ENCODE data around the gene PRRX2. TPM values are rescaled to one million over a fixed set of nuclear protein-coding genes. Genes with fewer than 3 reads are reported as not detected.

The PRRX2 gene
- total RNA-seq, 1 donor from 2014 or later = 1.1 TPM

DNA sequence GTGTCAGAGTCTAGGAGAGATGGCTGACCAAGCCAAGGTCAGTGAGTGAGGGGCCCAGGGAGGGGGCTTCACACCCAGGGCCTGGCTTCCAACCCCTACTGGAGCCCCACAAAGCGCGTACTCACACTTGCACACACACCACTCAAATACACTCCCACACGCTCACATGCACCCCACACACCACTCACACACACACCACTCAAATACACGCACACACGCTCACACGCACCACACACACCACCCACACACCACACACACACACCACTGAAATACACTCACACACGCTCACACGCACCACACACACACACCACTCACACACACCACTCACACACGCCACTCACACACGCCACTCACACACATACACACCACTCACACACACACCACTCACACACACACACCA, 17.8 kb upstream of the PRRX2 start:
- Histone ChIP-seq H3K4me3 (no peak overlapping the region), H3K36me3 (no peaks in the 10 kb centered on the region), H3K4me1 (no peaks in the 10 kb centered on the region), H3K27me3 (no peaks in the 10 kb centered on the region), H3K27ac (no peak overlapping the region), H3K9me3 (no peaks in the 10 kb centered on the region)
- intact Hi-C loops (cut with DNase I) = loop anchor here (10.0 kb wide), 1 partner anchor 87 kb away; no protein-coding TSS in a partner anchor
- DNase-seq = no peak
- ATAC-seq = no peak
- TF ChIP-seq, protein P1, sequence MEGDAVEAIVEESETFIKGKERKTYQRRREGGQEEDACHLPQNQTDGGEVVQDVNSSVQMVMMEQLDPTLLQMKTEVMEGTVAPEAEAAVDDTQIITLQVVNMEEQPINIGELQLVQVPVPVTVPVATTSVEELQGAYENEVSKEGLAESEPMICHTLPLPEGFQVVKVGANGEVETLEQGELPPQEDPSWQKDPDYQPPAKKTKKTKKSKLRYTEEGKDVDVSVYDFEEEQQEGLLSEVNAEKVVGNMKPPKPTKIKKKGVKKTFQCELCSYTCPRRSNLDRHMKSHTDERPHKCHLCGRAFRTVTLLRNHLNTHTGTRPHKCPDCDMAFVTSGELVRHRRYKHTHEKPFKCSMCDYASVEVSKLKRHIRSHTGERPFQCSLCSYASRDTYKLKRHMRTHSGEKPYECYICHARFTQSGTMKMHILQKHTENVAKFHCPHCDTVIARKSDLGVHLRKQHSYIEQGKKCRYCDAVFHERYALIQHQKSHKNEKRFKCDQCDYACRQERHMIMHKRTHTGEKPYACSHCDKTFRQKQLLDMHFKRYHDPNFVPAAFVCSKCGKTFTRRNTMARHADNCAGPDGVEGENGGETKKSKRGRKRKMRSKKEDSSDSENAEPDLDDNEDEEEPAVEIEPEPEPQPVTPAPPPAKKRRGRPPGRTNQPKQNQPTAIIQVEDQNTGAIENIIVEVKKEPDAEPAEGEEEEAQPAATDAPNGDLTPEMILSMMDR (IDR thresholded peaks at IDR 0.05) = no peak

DNA sequence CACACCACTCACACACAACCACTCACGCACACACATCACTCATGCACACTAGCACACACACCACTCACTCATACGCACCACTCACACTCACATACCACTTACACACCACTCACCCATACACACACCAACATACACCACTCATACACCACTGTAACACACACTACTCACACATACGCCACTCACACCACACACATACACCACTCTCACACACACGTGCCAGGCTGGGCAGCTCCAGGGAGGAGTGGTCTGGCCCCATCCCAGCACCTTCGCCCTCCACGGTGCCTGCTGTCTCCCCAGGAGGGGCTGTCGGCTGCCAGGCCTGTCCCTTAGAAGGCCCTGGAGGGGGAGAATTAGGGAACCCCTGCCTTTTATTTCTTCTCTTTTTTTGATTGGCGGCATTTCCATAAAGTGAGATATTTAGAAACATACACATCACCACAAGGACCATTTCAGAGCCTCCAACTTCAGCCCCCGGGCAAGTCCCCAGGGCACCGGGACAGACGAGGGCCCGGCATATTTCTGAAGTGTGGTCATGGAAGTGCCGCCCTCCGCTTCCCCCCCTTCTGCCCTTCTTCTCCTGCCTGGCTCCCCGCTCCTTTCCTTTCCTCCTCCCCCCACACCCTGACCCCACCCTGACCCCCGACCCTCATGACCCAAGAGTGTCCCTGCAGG, 17.2 kb upstream of the PRRX2 start:
- H3K36me3 ChIP-seq = no peaks in the 10 kb centered on the region
- TF ChIP-seq, protein P1 (IDR thresholded peaks at IDR 0.05) = no peak
- H3K4me3 ChIP-seq = no peak overlapping the region
- no peaks in the 10 kb centered on the region for H3K9me3 ChIP-seq
- ATAC-seq (no peak), DNase-seq (no peak)
- intact Hi-C loops (cut with DNase I) = loop anchor here (10.0 kb wide), 1 partner anchor 87 kb away; no protein-coding TSS in a partner anchor
- H3K27me3 ChIP-seq = no peaks in the 10 kb centered on the region
- no peak overlapping the region for H3K27ac ChIP-seq
- no peaks in the 10 kb centered on the region for H3K4me1 ChIP-seq

DNA sequence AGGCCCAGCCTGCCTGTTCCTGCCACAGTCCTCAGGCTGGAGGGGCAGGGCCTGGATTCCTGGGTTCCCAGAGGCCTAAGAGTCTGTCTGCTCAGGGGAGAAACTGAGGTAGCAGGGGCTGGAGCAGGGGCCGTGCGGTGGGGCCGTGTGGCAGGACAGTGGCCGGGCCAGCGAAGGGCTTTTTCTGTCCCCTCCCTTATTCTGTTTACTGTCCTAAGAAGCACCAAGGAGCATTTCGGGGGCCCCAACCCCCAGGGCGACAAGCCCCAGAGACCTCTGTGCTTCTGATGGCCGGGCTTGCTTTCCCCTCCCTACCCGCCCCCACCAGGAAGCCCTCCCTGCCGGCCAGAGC, 16.7 kb upstream of the PRRX2 start:
- no peak for DNase-seq
- Histone ChIP-seq H3K4me3 (no peak overlapping the region), H3K27ac (no peak overlapping the region), H3K9me3 (no peaks in the 10 kb centered on the region), H3K4me1 (no peaks in the 10 kb centered on the region), H3K36me3 (no peaks in the 10 kb centered on the region), H3K27me3 (no peaks in the 10 kb centered on the region)
- TF ChIP-seq, protein P1 (IDR thresholded peaks at IDR 0.05) = no peak
- intact Hi-C loops (cut with DNase I) = loop anchor here (10.0 kb wide), 1 partner anchor 86 kb away; no protein-coding TSS in a partner anchor
- ATAC-seq = no peak

DNA sequence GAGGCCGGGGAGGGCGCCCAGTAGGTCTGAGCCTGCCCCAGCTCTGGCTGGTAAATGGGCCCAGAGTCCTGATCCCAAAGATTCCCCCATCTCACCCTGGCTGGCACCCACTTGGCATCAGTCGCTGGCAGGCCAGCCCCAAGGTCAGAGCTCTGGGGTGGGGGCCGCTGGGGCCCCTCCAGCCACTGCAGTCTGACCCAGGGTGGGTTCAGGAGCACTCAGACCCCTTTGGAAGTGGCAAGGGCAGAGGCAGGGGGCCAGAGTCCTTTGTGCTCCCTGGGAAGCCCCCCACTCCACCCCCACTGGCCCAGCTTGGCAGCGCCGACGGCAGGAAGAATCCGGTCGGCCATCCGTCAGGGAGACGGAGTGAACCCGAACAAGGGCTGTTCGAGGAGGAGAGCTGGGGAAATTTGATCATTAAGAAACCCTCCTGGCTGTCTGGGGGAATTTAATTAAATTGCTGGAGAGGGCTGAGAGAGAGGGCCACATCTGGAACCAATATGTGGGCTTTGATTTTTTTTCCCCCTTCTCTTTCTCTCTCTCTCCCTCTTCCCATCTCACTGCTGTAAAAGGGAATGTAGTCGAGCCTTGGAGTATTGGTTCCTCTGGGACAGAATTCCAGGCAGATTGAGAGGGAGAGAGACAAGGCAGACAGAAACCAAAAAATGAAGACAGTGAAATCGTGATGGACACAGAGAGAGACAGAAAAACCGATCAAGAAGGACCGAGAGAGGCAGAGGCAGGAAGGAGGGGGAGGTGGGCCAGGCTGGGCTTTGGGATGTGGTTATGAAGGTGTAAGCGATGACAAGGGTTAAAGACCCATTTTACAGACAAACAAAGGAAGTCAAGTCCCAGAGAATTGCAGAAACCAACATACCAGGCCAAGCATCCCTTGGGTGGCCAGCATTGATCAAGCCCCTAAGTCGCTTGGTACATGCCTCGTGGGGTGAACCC, 15.4 kb upstream of the PRRX2 start:
- Histone ChIP-seq H3K27ac (no peak overlapping the region), H3K9me3 (no peaks in the 10 kb centered on the region), H3K4me3 (no peak overlapping the region), H3K27me3 (no peaks in the 10 kb centered on the region), H3K4me1 (no peaks in the 10 kb centered on the region), H3K36me3 (no peaks in the 10 kb centered on the region)
- DNase-seq (no peak), ATAC-seq (no peak)
- TF ChIP-seq, protein P1 (IDR thresholded peaks at IDR 0.05) = no peak
- intact Hi-C loops (cut with DNase I) = loop anchor here (10.0 kb wide), 1 partner anchor 85 kb away; no protein-coding TSS in a partner anchor

DNA sequence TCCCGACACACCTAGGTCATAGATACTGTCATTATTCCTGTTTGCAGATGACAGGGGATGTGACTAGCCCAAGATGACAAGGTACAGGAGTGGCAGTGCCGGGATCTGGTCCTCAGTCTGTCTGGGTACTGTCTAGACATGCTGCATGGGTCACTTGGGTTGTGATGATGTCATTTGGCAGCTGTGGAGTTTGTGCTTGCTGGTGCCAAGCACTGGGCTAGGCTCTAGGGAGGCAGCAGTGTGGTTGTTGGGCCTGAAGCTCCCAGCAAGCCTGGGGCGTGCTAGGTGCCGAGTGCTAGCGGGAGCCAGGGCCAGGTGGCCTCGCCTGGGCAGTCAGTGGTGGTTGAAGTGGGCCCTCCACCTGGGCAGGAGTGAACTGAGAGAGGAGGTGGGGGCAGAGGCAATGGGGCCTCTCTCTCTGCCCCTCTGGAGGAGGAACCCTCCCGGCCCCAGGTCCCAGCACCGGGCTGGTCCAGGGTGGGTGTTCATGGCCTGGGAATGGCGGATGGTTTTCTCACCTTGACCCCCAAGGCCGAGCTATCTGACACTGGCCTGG, 14.7 kb upstream of the PRRX2 start:
- H3K27ac ChIP-seq = no peak overlapping the region
- intact Hi-C loops (cut with DNase I) = no loop called here
- ATAC-seq = no peak
- H3K36me3 ChIP-seq = no peaks in the 10 kb centered on the region
- H3K9me3 ChIP-seq = no peaks in the 10 kb centered on the region
- no peaks in the 10 kb centered on the region for H3K27me3 ChIP-seq
- no peak for DNase-seq
- H3K4me1 ChIP-seq = no peaks in the 10 kb centered on the region
- no peak overlapping the region for H3K4me3 ChIP-seq
- TF ChIP-seq, protein P1 (IDR thresholded peaks at IDR 0.05) = no peak
